OCI-LY1 (cell line): ENCODE measurements around the gene TES.

Source experiments
- H2AFZ ChIP-seq: fragments of 200-600 bp; sonication (generic), shearing (Covaris generic); 2 replicates; pipeline ENCODE4 v1.6.0; 2014; ENCODE audit warnings: antibody characterized with exemption, mild to moderate bottlenecking, low read length
- H3F3A ChIP-seq: fragments of 200-600 bp; sonication (generic), shearing (Covaris generic); 2 replicates; pipeline ENCODE4 v1.6.0; 2014; ENCODE audit warnings: mild to moderate bottlenecking, antibody characterized with exemption, low read length, moderate library complexity; ENCODE audit not compliant: insufficient read depth
- H3K27ac ChIP-seq: fragments of 200-600 bp; sonication (generic); 2 replicates; pipeline ENCODE4 v1.5.1; 2014; ENCODE audit warnings: low read length, mixed run types, mild to moderate bottlenecking, low read depth; ENCODE audit not compliant: poor library complexity, severe bottlenecking
- H3K27me3 ChIP-seq: fragments of 200-600 bp; sonication (generic); 2 replicates; pipeline ENCODE4 v1.6.0; 2014; ENCODE audit warnings: antibody characterized with exemption, mild to moderate bottlenecking, low read length, moderate library complexity; ENCODE audit not compliant: insufficient read depth
- H3K36me3 ChIP-seq: fragments of 200-600 bp; sonication (generic); 2 replicates; pipeline ENCODE4 v1.6.1; 2014; ENCODE audit warnings: mild to moderate bottlenecking, antibody characterized with exemption, low read length, moderate library complexity, mixed read lengths; ENCODE audit not compliant: insufficient read depth
- H3K4me1 ChIP-seq: fragments of 200-600 bp; sonication (generic); 2 replicates; pipeline ENCODE4 v1.5.1; 2014; ENCODE audit warnings: mild to moderate bottlenecking, low read length, moderate library complexity; ENCODE audit not compliant: insufficient read depth, severe bottlenecking
- H3K4me2 ChIP-seq: fragments of 200-600 bp; sonication (generic), shearing (Covaris generic); 2 replicates; pipeline ENCODE4 v1.6.1; 2014; ENCODE audit warnings: low read length
- H3K4me3 ChIP-seq: fragments of 200-600 bp; sonication (generic); 2 replicates; pipeline ENCODE4 v1.5.1; 2014; ENCODE audit warnings: low read length, low read depth, mild to moderate bottlenecking, mixed read lengths; ENCODE audit not compliant: poor library complexity, severe bottlenecking
- H3K79me2 ChIP-seq: fragments of 200-600 bp; shearing (Covaris generic); 2 replicates; pipeline ENCODE4 v1.6.1; 2016; ENCODE audit warnings: mixed run types, low read length, mixed read lengths; ENCODE audit not compliant: insufficient read depth
- H3K9ac ChIP-seq: fragments of 200-600 bp; sonication (generic), shearing (Covaris generic); 2 replicates; pipeline ENCODE4 v1.6.1; 2014; ENCODE audit warnings: mild to moderate bottlenecking, low read length, mixed read lengths
- H3K9me2 ChIP-seq: fragments of 200-600 bp; sonication (generic), shearing (Covaris generic); 2 replicates; pipeline ENCODE4 v1.6.1; 2014; ENCODE audit warnings: low read depth, mild to moderate bottlenecking, low read length, mixed read lengths
- H3K9me3 ChIP-seq: fragments of 200-600 bp; shearing (Covaris generic); 2 replicates; pipeline ENCODE4 v1.6.1; 2014; ENCODE audit warnings: low read length, mixed read lengths
- H4K20me1 ChIP-seq: fragments of 200-600 bp; sonication (generic), shearing (Covaris generic); 2 replicates; pipeline ENCODE4 v1.6.0; 2016; ENCODE audit warnings: mild to moderate bottlenecking, low read length; ENCODE audit not compliant: insufficient read depth
- CTCF ChIP-seq: fragments of 200-600 bp; sonication (generic), shearing (Covaris generic); IDR thresholded peaks from 2 replicates; pipeline ENCODE4 v1.5.1; 2017; ENCODE audit warnings: mild to moderate bottlenecking, antibody characterized with exemption, low read length, moderate library complexity, mixed read lengths
- EZH2 ChIP-seq: fragments of 200-600 bp; sonication (generic), shearing (Covaris generic); IDR thresholded peaks from 2 replicates; pipeline ENCODE4 v1.8.0; 2017; ENCODE audit warnings: borderline replicate concordance, mixed run types, mild to moderate bottlenecking, antibody characterized with exemption, low read length, moderate library complexity, mixed read lengths

TES gene

GRCh38 chr7:116210345-116211005 lies at the start of gene TES:
TSS of gene TES (plus strand) at chr7:116210539. CDS start at chr7:116210708, 169 bp downstream.
- no peaks in the 10 kb centered on the region for H3K9me3 ChIP-seq
- H3K27ac ChIP-seq, result peak within 1 kb of the TSS; percentile 80
- H3K79me2 ChIP-seq, result peaks cover 44% of the 10 kb centered on the region
- H2AFZ ChIP-seq, result peak within 1 kb of the TSS; percentile 63
- H3K36me3 ChIP-seq, result peaks cover 6% of the 10 kb centered on the region; the same call in 1 of the 2 replicates
- peak within 1 kb of the TSS; percentile 77 for H3K4me3 ChIP-seq
- peaks cover 33% of the 10 kb centered on the region for H3K4me1 ChIP-seq
- no peak for TF ChIP-seq EZH2
- TF ChIP-seq CTCF, result no peak; the same call in 1 of the 2 replicates
- peak within 1 kb of the TSS; percentile 77 for H3K4me2 ChIP-seq
- H3F3A ChIP-seq, result peaks cover 4% of the 10 kb centered on the region
- no peaks in the 10 kb centered on the region for H4K20me1 ChIP-seq
- H3K9me2 ChIP-seq, result no peaks in the 10 kb centered on the region
- no peaks in the 10 kb centered on the region for H3K27me3 ChIP-seq
- H3K9ac ChIP-seq, result peak within 1 kb of the TSS; percentile 82

GRCh38 chr7:116161728-116162127 lies 48.6 kb upstream of the TES start:
- Histone ChIP-seq H3K27ac (no peak overlapping the region), H4K20me1 (no peaks in the 10 kb centered on the region), H3F3A (no peaks in the 10 kb centered on the region), H3K4me3 (no peak overlapping the region), H3K9ac (no peak overlapping the region), H3K36me3 (no peaks in the 10 kb centered on the region), H3K4me2 (no peak overlapping the region), H3K27me3 (no peaks in the 10 kb centered on the region; the same call in 1 of the 2 replicates), H3K79me2 (no peaks in the 10 kb centered on the region), H2AFZ (no peak overlapping the region), H3K9me2 (no peaks in the 10 kb centered on the region), H3K9me3 (no peaks in the 10 kb centered on the region), H3K4me1 (no peaks in the 10 kb centered on the region)
- TF ChIP-seq EZH2, result no peak
- TF ChIP-seq CTCF, result no peak

GRCh38 chr7:116162254-116162653 lies 48.1 kb upstream of the TES start:
- Histone ChIP-seq H3F3A (no peaks in the 10 kb centered on the region), H3K9me2 (no peaks in the 10 kb centered on the region), H3K4me1 (peaks cover under 1% of the 10 kb centered on the region), H3K9ac (no peak overlapping the region), H3K36me3 (no peaks in the 10 kb centered on the region), H3K4me3 (no peak overlapping the region), H3K9me3 (no peaks in the 10 kb centered on the region), H3K27ac (no peak overlapping the region), H3K4me2 (no peak overlapping the region), H3K79me2 (no peaks in the 10 kb centered on the region), H3K27me3 (no peaks in the 10 kb centered on the region; the same call in 1 of the 2 replicates), H4K20me1 (no peaks in the 10 kb centered on the region), H2AFZ (no peak overlapping the region)
- TF ChIP-seq CTCF (no peak), EZH2 (no peak)
